Osteocyte (in vitro differentiated cells): Measurements from ENCODE around the gene CRYGS. TPM values are rescaled to one million over a fixed set of nuclear protein-coding genes. Genes with fewer than 3 reads are reported as not detected.
A peak's percentile ranks its signal among the peaks of the same experiment; 100 is the strongest.

Source experiments
- DNase-seq: peaks from one replicate; pipeline ENCODE4 v3.0.0; 2021; ENCODE audit warnings: mixed read lengths; ENCODE audit not compliant: unreplicated experiment; ENCODE audit errors: extremely low spot score
- H3K27ac Mint-ChIP-seq: one replicate; pipeline ENCODE4 v1.8.0; 2021; ENCODE audit warnings: mild to moderate bottlenecking, mixed read lengths; ENCODE audit not compliant: unreplicated experiment
- H3K27me3 Mint-ChIP-seq: one replicate; pipeline ENCODE4 v1.8.0; 2021; ENCODE audit warnings: mixed read lengths; ENCODE audit not compliant: unreplicated experiment
- H3K36me3 Mint-ChIP-seq: one replicate; pipeline ENCODE4 v1.8.0; 2021; ENCODE audit warnings: mixed read lengths; ENCODE audit not compliant: unreplicated experiment
- H3K4me1 Mint-ChIP-seq: one replicate; pipeline ENCODE4 v1.8.0; 2021; ENCODE audit warnings: mixed read lengths; ENCODE audit not compliant: unreplicated experiment
- H3K4me3 Mint-ChIP-seq: one replicate; pipeline ENCODE4 v1.8.0; 2021; ENCODE audit warnings: mild to moderate bottlenecking, moderate library complexity, mixed read lengths; ENCODE audit not compliant: unreplicated experiment
- H3K9me3 Mint-ChIP-seq: one replicate; pipeline ENCODE4 v1.8.0; 2021; ENCODE audit warnings: mixed read lengths; ENCODE audit not compliant: unreplicated experiment
- total RNA-seq: library from RNA; stranded (reverse); gene quantifications from 2 replicates; pipeline ENCODE4 v1.2.1, GENCODE V29; 2021
- TF ChIP-seq, protein P1 (sequence below): fragments of 200-600 bp; sonication (generic); IDR thresholded peaks from 2 replicates; pipeline ENCODE4 v1.5.0; 2021; ENCODE audit warnings: antibody characterized with exemption, mild to moderate bottlenecking, moderate library complexity

Gene CRYGS
- total RNA-seq, 1 donor from 2014 or later = 3.9 TPM

DNA sequence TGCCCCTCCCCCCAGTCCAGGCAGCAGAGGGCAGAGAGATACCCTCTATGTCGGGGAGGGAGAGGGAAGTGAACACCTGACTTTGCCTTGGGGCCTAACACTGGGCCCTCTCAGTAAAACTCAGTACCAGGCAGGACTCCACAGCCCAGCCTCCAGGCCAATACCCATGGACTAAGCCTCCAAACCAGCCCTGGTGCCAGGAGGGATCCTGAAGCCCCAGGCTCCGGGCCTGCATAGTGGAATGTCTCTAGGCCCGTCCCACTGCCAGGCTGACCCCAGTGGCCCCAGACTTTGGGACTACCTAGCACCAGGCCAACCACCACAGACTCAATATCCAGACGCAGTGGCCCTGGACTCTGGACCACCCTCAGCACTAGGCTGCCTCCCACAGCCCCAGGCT lies 46.6 kb downstream of the CRYGS start:
- TF ChIP-seq, protein P1, sequence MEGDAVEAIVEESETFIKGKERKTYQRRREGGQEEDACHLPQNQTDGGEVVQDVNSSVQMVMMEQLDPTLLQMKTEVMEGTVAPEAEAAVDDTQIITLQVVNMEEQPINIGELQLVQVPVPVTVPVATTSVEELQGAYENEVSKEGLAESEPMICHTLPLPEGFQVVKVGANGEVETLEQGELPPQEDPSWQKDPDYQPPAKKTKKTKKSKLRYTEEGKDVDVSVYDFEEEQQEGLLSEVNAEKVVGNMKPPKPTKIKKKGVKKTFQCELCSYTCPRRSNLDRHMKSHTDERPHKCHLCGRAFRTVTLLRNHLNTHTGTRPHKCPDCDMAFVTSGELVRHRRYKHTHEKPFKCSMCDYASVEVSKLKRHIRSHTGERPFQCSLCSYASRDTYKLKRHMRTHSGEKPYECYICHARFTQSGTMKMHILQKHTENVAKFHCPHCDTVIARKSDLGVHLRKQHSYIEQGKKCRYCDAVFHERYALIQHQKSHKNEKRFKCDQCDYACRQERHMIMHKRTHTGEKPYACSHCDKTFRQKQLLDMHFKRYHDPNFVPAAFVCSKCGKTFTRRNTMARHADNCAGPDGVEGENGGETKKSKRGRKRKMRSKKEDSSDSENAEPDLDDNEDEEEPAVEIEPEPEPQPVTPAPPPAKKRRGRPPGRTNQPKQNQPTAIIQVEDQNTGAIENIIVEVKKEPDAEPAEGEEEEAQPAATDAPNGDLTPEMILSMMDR = no peak
- Mint-ChIP-seq H3K36me3 (no peaks in the 10 kb centered on the region), H3K4me1 (peaks cover 6% of the 10 kb centered on the region), H3K27me3 (peaks cover 38% of the 10 kb centered on the region), H3K4me3 (no peak overlapping the region), H3K27ac (no peak overlapping the region), H3K9me3 (peaks cover 18% of the 10 kb centered on the region)
- DNase-seq = peak; percentile 66

DNA sequence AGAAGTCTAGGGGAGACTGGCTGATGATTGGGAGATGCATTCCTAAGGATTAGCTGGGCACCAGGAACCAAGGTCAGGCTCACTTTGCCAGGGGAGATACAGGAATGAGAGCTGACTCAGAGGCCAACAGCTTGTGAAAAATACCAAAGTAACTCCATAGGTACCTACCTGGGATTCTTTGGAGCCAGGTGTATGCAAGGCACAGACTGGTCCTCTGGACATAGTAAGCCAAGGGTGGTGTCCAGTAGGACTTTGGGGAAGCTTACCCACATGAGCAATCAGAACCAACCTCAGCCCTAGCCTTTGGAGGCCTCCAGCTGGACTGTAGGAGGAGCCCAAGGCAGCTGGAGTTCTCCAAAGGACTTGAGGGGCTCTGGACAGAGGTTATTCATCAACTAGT lies 47.5 kb downstream of the CRYGS start:
- Mint-ChIP-seq H3K9me3 (peaks cover 18% of the 10 kb centered on the region), H3K36me3 (no peaks in the 10 kb centered on the region), H3K4me3 (no peak overlapping the region), H3K27ac (no peak overlapping the region), H3K4me1 (peaks cover 6% of the 10 kb centered on the region), H3K27me3 (peaks cover 42% of the 10 kb centered on the region)
- TF ChIP-seq, protein P1 = no peak
- peak; percentile 17 for DNase-seq

DNA sequence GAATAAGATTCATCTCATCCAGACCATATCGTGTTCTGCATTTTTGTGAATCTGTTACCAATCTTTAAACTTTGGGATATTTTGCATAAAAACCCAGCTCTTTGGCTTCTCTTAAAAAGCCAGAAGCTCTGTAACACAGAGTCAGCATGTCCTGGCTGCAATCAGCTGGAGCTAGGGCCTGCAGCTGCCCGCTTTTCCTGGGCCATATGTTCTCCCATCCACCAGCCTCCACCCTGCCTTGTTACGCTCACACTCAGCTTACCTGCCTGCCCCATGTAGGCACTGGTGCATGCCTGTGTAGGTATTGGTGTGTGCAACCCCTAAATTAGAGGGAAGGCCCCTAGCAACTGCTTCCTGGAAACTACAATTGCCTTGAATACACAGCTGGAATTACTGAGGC lies 48.2 kb downstream of the CRYGS start:
- TF ChIP-seq, protein P1 = no peak
- peaks cover 6% of the 10 kb centered on the region for H3K4me1 Mint-ChIP-seq
- H3K27ac Mint-ChIP-seq = no peak overlapping the region
- DNase-seq = peak; percentile 25
- H3K9me3 Mint-ChIP-seq = peaks cover 18% of the 10 kb centered on the region
- H3K4me3 Mint-ChIP-seq = no peak overlapping the region
- H3K36me3 Mint-ChIP-seq = no peaks in the 10 kb centered on the region
- H3K27me3 Mint-ChIP-seq = peaks cover 45% of the 10 kb centered on the region

DNA sequence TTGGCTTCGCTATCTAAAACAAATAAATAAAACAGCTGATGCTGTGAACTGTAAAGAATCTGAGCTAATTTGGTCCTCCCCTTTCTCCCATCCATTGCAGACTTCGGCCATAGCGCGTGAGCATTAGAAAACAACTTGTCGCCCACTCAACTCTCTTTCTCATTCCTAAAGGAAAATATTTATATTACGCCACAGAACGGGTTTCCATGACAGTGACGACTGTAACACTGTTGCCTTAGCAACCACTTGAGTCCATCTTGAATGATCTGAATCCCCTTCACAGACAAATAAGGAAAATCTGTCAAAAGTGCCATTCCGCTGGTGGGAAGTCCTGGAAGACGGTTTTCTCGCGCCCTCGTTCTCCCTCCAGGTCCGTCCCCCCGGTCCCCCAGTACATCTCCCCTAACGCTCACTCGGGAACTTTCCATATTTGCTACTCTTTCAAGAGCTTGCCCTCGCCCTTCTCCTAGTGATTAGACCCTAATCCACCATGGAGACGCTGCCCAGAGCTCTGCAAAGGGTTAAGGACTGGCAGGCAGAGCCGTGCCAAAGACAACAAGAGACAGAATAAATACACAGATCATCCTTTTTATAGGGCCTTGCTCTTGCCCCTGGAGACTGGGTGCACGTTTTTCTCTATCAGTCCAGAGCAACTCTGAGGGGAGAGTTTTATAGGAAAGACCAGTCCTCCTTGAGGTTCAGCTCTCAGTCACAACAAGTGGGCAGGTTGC lies 50.5 kb downstream of the CRYGS start:
- DNase-seq = peak; percentile 27
- H3K9me3 Mint-ChIP-seq = peaks cover 4% of the 10 kb centered on the region
- H3K4me1 Mint-ChIP-seq = peaks cover 6% of the 10 kb centered on the region
- no peak overlapping the region for H3K27ac Mint-ChIP-seq
- no peaks in the 10 kb centered on the region for H3K36me3 Mint-ChIP-seq
- H3K4me3 Mint-ChIP-seq = no peak overlapping the region
- TF ChIP-seq, protein P1 = no peak
- peaks cover 46% of the 10 kb centered on the region for H3K27me3 Mint-ChIP-seq

DNA sequence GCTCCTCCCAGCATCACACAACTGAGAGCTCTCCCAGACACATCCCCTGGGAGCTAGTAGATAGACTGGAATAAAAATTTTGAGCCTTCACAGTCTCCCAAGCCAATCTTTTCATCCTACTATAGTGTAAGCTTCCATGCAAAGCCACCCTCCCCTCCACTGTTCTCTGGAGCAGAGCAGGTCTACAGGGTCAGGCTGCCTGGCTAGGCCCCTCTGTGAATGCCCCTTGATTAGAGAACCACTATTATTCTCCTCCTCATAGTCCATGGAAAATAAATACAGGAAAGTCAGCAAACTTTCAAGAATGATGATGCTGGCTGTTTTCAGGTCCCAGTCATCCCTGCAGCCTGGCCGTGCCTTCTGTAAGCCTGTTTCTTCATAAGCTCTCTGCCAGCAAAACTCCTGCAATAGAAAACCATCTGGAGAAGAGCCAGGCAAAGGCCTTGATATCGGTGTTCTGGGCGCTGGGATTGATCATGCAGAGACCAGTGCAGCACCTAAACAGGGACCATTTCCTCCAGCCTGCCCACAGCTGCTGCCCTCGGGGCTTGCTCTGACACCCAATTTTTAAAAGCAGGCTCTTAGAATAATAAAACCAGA lies 51.7 kb downstream of the CRYGS start:
- Mint-ChIP-seq H3K9me3 (no peaks in the 10 kb centered on the region), H3K4me1 (peaks cover 6% of the 10 kb centered on the region), H3K27ac (no peak overlapping the region), H3K4me3 (no peak overlapping the region), H3K36me3 (no peaks in the 10 kb centered on the region), H3K27me3 (peaks cover 51% of the 10 kb centered on the region)
- DNase-seq = peak; percentile 30
- TF ChIP-seq, protein P1 = no peak
